Neuron (in vitro differentiated cells): Measurements from ENCODE around the gene ZNF407.

Experiments used
- H2AFZ ChIP-seq: one replicate; pipeline ENCODE4 v1.6.1; 2013; ENCODE audit warnings: low read depth, mild to moderate bottlenecking, inconsistent platforms, low read length, moderate library complexity
- H3K27me3 ChIP-seq: one replicate; pipeline ENCODE4 v1.6.1; 2013; ENCODE audit warnings: low read length; ENCODE audit not compliant: insufficient read depth
- H3K36me3 ChIP-seq: one replicate; pipeline ENCODE4 v1.6.1; 2013; ENCODE audit warnings: low read length; ENCODE audit not compliant: insufficient read depth
- H3K4me1 ChIP-seq: one replicate; pipeline ENCODE4 v1.6.1; 2013; ENCODE audit warnings: low read length; ENCODE audit not compliant: insufficient read depth
- H3K4me3 ChIP-seq: 2 replicates; pipeline ENCODE4 v1.5.1; 2013; ENCODE audit warnings: mild to moderate bottlenecking, low read length, moderate library complexity
- H3K9me3 ChIP-seq: one replicate; pipeline ENCODE4 v1.6.1; 2013; ENCODE audit warnings: low read length

ZNF407 gene

DNA sequence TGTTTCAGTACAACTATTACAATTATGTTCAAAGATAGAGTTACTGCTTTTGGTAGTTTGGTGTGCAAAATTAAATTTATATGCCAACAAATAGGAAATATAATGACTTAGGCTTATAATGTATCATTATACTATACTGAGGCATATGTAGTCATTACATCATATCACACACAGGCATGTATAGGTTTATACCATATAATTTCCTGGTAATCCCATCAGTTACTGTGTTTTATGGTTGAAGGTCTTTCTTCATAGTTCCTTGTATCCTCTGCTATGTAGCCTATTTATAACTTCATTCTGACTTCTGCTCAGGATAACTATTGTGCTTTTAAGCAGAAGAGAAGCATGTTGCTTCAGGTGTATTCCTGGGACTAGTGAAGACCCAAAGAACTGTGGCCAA is 110.5 kb downstream of the ZNF407 start:
- Histone ChIP-seq H2AFZ (no peak overlapping the region), H3K4me1 (peaks cover 10% of the 10 kb centered on the region), H3K9me3 (no peaks in the 10 kb centered on the region), H3K4me3 (no peak overlapping the region), H3K27me3 (no peaks in the 10 kb centered on the region), H3K36me3 (no peaks in the 10 kb centered on the region)

DNA sequence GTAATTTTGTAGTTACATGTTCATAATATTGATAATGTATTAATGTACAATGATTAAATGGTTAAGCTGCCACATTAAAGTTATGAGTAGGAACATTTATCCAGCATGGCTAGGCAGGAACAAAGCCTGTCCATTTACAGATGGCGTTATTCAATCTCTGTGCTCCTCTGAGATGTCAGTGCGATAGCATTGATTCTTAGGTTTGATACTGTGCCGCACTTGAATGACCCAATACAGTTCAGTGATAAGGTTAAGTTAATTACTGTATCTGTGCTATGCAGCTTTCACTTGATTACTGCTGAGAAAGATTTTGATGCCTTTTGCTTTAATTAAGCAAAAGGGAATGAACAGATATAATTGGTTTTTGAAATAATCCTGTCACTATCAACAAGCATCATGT is 111.8 kb downstream of the ZNF407 start:
- Histone ChIP-seq H2AFZ (no peak overlapping the region), H3K4me3 (no peak overlapping the region), H3K27me3 (no peaks in the 10 kb centered on the region), H3K36me3 (no peaks in the 10 kb centered on the region), H3K4me1 (peaks cover 10% of the 10 kb centered on the region), H3K9me3 (no peaks in the 10 kb centered on the region)

DNA sequence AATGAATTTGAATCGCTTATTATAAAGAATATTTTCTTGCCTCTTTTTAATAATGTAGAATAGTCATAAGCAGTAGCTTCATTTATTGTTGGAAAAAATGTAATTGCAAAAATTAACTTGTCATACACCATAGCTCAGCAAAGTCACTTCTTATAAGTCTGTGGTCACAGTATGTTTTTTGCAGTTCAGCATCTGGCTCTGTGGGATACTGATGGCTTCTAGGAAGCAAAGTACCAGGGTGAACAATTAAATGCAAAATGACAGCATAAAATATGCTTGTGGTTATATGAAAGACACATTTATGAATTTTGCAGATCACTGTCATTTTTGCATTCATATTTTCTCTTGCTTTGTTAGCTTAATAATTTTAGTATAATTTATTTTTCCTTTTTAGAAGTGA is 116.5 kb downstream of the ZNF407 start:
- H3K4me1 ChIP-seq = peaks cover 10% of the 10 kb centered on the region
- H2AFZ ChIP-seq = no peak overlapping the region
- no peaks in the 10 kb centered on the region for H3K9me3 ChIP-seq
- H3K36me3 ChIP-seq = no peaks in the 10 kb centered on the region
- H3K27me3 ChIP-seq = no peaks in the 10 kb centered on the region
- no peak overlapping the region for H3K4me3 ChIP-seq

DNA sequence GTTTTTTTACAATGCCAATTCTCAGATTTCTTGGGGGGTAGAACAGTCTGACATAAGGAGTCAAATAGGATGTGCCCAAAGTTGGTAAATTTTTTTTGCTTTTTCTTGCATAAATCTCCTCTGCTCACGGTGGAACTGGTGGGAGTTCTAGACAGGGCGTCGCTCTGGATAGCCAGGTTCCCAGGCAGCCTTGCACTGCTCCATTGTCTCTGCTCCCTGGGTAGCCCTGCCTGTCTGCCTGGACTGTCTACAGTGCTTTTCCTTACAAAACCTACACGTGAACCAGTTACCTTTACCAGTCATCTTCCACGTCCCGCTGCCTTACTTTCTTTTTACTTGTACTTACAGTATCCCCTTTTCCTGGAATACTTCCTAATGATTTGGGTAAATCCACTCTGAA is 117.1 kb downstream of the ZNF407 start:
- H3K4me3 ChIP-seq = no peak overlapping the region
- no peak overlapping the region for H2AFZ ChIP-seq
- H3K4me1 ChIP-seq = peaks cover 10% of the 10 kb centered on the region
- H3K27me3 ChIP-seq = no peaks in the 10 kb centered on the region
- H3K9me3 ChIP-seq = no peaks in the 10 kb centered on the region
- no peaks in the 10 kb centered on the region for H3K36me3 ChIP-seq

DNA sequence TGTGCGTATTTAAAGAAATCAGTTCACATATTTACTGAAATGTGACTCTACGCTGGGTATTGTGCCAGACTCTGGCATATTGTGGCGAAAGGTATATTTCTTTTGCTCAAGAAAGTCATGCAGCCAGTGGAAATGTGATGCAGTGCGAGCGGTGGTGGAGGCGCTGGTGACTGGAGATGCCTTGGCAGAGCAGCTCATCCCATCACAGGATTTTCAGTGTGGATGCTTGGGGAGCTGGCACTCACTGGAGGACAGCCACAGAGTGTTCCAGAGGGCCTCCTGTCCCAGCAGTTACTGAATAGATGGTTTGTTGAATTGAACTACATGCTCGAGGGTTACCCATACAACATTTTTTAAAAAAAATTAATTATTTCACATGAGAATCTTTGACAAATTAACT is 117.6 kb downstream of the ZNF407 start:
- H3K36me3 ChIP-seq = no peaks in the 10 kb centered on the region
- no peak overlapping the region for H3K4me3 ChIP-seq
- H3K4me1 ChIP-seq = peaks cover 9% of the 10 kb centered on the region
- H2AFZ ChIP-seq = no peak overlapping the region
- no peaks in the 10 kb centered on the region for H3K9me3 ChIP-seq
- no peaks in the 10 kb centered on the region for H3K27me3 ChIP-seq

DNA sequence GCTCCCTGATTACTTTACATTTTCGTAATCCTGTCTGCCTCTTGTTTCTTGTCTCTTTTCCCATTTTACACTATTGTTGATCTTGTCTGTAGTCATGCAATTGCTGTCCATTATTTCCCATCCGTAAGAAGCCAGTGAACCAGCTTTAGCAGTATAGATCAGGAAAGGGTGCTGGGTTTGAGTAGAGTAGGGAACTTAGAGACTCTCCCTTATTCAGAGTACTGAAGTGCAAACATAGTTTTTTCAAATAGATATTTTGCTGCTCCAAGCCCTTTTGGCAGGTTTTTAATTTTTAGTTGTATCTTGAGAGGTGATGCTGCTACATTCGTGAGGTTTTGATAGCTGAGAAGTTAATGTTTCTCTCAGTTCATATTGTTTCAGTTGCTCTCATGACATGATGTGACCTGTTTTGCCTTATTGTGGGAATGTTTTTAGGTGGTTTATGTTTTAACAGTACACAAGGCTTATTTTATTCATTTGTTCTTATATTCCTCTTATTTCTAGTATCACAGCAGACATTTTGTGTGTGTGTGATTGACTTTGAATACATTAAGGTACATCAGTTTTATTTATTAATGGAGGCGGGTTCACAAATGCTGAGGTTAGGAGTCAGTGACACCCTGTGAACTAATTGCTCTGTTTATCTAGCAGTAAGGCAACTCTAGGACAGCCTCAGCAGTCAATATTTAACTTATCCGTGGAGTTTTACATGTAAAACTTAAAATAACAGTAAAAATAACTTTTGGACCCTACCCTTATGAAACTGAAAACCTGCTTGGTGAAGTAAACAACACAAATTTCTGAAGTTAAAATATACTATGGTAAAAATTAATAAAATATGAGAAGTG is 118.4 kb downstream of the ZNF407 start:
- Histone ChIP-seq H3K4me3 (no peak overlapping the region), H3K4me1 (peaks cover 2% of the 10 kb centered on the region), H3K27me3 (no peaks in the 10 kb centered on the region), H2AFZ (no peak overlapping the region), H3K36me3 (no peaks in the 10 kb centered on the region), H3K9me3 (no peaks in the 10 kb centered on the region)

DNA sequence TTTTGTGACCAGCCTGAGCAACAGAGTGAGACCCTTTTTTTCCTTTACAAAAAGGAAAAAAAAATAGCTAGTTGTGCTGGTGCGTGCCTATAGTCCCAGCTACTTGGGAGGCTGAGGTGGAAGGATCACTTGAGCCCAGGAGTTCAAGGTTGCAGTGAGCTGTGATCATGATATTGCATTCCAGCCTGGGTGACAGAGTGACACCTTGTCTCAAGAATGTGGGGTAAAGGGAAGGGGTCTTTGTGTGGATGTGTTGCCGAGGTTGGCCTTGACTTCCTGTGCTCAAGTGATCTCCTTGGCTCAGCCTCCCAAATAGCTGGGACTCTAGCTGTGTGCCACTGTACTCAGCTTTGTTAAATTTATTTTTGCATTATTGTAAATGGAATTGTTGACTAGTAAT is 120.6 kb downstream of the ZNF407 start:
- Histone ChIP-seq H3K36me3 (no peaks in the 10 kb centered on the region), H3K4me3 (no peak overlapping the region), H3K4me1 (no peaks in the 10 kb centered on the region), H2AFZ (no peak overlapping the region), H3K27me3 (no peaks in the 10 kb centered on the region), H3K9me3 (no peaks in the 10 kb centered on the region)

DNA sequence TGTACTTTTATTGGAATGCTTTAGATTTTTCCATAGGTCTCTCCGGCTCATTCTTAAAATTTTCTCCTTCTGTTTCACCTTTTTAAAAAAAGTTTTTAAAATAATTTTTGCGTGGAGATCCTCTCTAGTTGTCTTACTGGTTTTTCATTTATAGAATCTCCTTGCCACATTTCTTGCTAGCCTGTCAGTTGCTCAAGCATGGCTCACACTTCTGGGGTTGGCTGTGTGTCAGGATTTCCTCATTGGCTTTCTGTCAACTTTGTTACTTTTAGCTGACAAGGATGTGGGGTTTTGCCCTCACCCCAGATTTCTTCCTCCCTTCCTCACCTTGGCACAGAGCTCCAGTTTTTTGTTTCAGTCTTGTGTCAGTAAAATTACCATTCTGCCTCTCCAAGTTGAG is 124.6 kb downstream of the ZNF407 start:
- H2AFZ ChIP-seq = no peak overlapping the region
- H3K9me3 ChIP-seq = no peaks in the 10 kb centered on the region

DNA sequence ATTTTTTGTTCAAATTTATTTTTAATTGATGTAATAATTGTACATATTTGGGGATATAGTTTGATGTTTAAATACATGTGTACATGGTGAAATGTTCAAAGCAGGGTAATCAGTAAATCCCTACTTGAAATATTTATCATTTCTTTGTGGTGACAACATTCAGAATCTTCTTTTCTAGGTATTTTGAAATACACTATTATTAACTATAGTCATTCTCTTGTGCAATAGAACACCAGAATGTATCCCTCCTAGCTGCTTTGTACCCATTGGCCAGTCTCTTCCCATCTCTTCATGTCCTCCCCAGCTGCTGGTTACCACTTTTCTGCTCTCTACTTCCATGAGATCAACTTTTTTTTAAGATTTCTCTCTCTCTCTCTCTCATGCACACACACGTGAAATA is 126.5 kb downstream of the ZNF407 start:
- no peaks in the 10 kb centered on the region for H3K36me3 ChIP-seq
- no peak overlapping the region for H2AFZ ChIP-seq
- no peak overlapping the region for H3K4me3 ChIP-seq
- H3K4me1 ChIP-seq = no peaks in the 10 kb centered on the region
- no peaks in the 10 kb centered on the region for H3K27me3 ChIP-seq
- no peaks in the 10 kb centered on the region for H3K9me3 ChIP-seq

More for the DNA sequence above, 124.6 kb downstream of the ZNF407 start:
- no peaks in the 10 kb centered on the region for H3K36me3 ChIP-seq
- no peaks in the 10 kb centered on the region for H3K27me3 ChIP-seq
- H3K4me3 ChIP-seq = no peak overlapping the region
- no peaks in the 10 kb centered on the region for H3K4me1 ChIP-seq

DNA sequence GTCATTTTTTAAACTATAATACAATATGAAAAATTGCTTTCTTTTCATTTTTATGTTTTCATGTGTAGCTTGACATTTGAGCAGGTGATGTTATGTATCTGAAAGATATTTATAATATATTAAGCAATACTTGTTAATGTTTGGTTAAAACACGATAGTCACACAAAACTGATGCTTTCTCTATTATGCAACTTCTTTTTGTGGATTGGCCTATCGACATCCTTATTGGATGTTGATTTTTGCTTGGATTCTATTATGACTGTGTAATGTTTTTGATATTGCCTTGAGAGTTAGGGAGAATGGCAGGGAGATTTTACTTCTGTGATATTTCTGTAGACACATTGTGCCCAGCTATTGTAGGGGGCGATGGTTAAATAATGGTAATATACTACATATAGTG is 128.0 kb downstream of the ZNF407 start:
- H3K4me1 ChIP-seq = no peaks in the 10 kb centered on the region

DNA sequence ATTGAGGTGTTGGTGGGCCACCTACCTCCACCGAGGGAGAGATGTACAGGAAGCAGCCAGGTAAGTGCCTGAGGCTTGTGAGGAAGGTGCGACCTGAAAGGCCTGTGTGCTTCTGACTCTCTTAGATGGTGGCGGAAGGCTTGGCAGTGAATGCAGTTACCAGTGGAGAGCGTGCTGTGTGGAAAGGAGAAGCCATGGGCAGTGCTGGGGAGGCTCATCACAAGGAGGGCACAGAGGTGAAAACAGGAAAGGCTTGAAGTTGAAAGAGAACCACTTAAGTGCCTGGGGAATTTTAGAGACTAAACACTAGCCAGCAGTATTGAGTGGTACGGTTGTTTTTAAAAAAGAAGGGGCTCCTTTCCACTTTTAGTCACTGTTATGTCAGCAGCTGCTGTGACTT is 130.9 kb downstream of the ZNF407 start:
- Histone ChIP-seq H3K27me3 (no peaks in the 10 kb centered on the region), H3K9me3 (no peaks in the 10 kb centered on the region), H2AFZ (no peak overlapping the region), H3K4me1 (peaks cover 4% of the 10 kb centered on the region), H3K36me3 (no peaks in the 10 kb centered on the region), H3K4me3 (no peak overlapping the region)

More for the DNA sequence above, 128.0 kb downstream of the ZNF407 start:
- H3K36me3 ChIP-seq = no peaks in the 10 kb centered on the region
- no peaks in the 10 kb centered on the region for H3K27me3 ChIP-seq
- no peak overlapping the region for H3K4me3 ChIP-seq
- no peaks in the 10 kb centered on the region for H3K9me3 ChIP-seq
- H2AFZ ChIP-seq = no peak overlapping the region

DNA sequence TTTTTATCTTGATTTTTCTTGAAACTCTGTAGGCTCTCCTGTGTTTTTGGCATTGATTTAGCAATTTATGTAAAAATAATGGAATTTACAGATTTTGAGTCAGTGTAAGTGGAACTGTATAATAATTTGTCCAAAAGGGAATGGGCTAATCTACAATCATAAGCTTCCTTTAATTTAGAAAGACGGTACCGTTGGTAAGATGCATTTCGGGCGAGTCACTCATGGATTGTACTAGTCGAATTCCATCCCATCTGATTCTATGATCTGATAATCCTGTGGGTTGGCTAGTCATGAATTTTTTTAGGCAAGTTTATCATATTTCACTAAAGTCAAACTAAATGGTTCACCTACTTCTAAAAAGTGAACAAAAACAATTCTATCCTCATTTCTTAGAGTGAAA is 133.4 kb downstream of the ZNF407 start:
- H3K4me3 ChIP-seq = no peak overlapping the region
- H3K4me1 ChIP-seq = peaks cover 10% of the 10 kb centered on the region

DNA sequence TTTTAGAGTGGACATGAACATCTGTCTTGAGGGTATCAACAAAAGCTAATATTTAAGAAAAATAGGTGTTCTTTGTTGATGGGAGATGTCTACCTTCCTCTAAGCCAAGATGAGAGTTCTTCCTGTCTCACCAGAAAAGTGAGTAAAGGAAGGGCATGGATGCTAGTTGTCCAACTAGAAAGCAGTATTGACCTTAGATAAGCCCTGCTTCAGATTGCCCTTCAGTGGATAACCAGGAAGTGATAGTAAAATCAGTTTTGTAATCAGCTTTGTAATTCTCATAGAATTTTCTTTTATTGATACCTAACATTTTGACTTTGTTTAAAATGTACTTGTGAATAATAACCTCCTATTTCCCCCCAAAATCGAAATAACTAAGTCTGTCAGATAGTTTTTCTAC is 134.7 kb downstream of the ZNF407 start:
- no peaks in the 10 kb centered on the region for H3K36me3 ChIP-seq
- H3K9me3 ChIP-seq = no peaks in the 10 kb centered on the region
- H3K27me3 ChIP-seq = no peaks in the 10 kb centered on the region

More for the DNA sequence above, 133.4 kb downstream of the ZNF407 start:
- Histone ChIP-seq H3K9me3 (no peaks in the 10 kb centered on the region), H3K27me3 (no peaks in the 10 kb centered on the region), H2AFZ (no peak overlapping the region), H3K36me3 (no peaks in the 10 kb centered on the region)

DNA sequence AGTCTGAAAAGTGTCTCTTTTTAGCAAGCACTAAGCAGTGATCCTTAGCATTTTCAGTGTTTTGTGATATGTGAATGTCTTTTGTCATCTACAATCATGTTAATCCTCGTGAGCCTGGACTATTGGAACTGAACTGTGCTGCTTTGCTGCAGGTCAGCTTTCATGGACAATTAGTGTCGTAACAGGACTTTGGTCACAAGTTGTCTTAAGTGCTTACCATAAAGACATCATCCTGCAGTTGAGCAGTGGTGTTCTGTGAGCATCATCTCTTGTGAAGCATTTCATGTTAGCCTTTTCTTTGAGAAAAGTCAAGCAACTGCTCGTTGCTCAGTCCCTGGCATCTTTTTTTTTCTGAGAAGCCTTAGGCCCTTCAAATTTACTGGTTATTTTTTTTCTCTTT is 135.9 kb downstream of the ZNF407 start:
- Histone ChIP-seq H3K4me1 (peaks cover 10% of the 10 kb centered on the region), H3K27me3 (no peaks in the 10 kb centered on the region), H3K4me3 (no peak overlapping the region), H3K36me3 (no peaks in the 10 kb centered on the region), H3K9me3 (no peaks in the 10 kb centered on the region), H2AFZ (no peak overlapping the region)

More for the DNA sequence above, 134.7 kb downstream of the ZNF407 start:
- peaks cover 10% of the 10 kb centered on the region for H3K4me1 ChIP-seq
- H2AFZ ChIP-seq = no peak overlapping the region
- H3K4me3 ChIP-seq = no peak overlapping the region
